ENCODE data around the gene USP35.

USP35 gene

DNA sequence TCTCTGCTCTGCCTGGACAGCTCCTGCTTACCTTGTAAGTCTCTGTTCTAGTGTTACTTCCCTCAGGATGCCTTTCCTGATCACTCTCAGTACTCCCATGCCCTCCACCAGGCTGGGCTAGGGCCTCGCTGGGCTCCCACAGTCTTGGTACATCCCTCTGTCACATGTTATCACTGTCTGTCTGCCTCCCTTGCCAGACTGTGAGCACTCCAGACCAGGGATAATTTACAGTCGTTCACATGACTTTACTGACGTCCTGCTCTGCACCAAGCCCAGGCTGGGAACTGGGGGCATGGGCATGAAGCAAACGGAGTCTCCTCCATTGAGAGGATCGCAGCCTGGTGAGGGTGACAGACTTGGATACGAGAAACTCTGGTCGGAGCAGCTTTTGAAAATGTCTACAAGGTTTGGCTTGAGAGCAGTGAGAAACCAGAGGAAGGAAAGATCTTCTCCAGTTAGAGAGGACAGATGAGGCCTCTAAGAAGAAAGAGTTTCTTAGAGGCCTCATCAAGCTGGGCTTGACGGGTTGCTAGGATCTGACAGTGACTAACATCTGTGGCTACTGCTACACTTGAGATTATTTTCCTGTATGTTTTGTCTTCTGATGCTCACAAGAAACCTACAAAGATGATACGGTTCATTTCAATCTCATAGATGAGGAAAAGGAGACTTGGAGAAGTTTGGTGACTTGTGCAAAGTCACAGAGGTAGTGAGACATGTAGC is 12.5 kb downstream of the USP35 start:
- H3K9ac ChIP-seq (ENCODE audit: low read depth, low read length, poor library complexity) = peak overlapping the region; percentile 32
- H4K91ac ChIP-seq (ENCODE audit: low read depth, low read length, poor library complexity) = no peak overlapping the region
- no peak overlapping the region for H3K18ac ChIP-seq (ENCODE audit: low read length)
- no peak overlapping the region for H2AFZ ChIP-seq (ENCODE audit: low read length)
- DNase-seq (ENCODE audit: low spot score) = no peak
- H2AK5ac ChIP-seq (ENCODE audit: low read depth, low read length) = no peak overlapping the region
- no CpG with 5 or more reads among the region's 9 CpGs for WGBS, 2 donors (ENCODE audit: extremely low coverage in 2 of 2, insufficient read length in 2 of 2, insufficient replicate concordance in 1 of 2)
- no peaks in the 10 kb centered on the region for H3K9me3 ChIP-seq (replicated peaks in 1 of 2; ENCODE audit: control insufficient read depth in 2 of 2, insufficient read depth in 1 of 2, low read depth in 1 of 2, low read length in 2 of 2)
- H2BK5ac ChIP-seq (ENCODE audit: low read length) = no peak overlapping the region
- H3K4me2 ChIP-seq (ENCODE audit: insufficient read depth, low read length, poor library complexity, severe bottlenecking) = no peak overlapping the region
- H3K79me1 ChIP-seq (ENCODE audit: low read depth, low read length) = peaks cover under 1% of the 10 kb centered on the region
- H2BK15ac ChIP-seq (ENCODE audit: low read length) = no peak overlapping the region
- H3K27me3 ChIP-seq (ENCODE audit: control insufficient read depth in 3 of 3, insufficient read depth in 3 of 3, low read depth in 1 of 3, low read length in 3 of 3) = no peaks in the 10 kb centered on the region
- H2BK12ac ChIP-seq (ENCODE audit: low read length) = no peak overlapping the region
- no peak overlapping the region for H3K4ac ChIP-seq (ENCODE audit: low read length)
- no peak overlapping the region for H3K4me3 ChIP-seq (ENCODE audit: low read length in 2 of 2)
- no peak overlapping the region for H4K8ac ChIP-seq (ENCODE audit: low read depth, low read length)
- H3K27ac ChIP-seq (replicated peaks; ENCODE audit: low read length) = no peak overlapping the region
- no peaks in the 10 kb centered on the region for H3K4me1 ChIP-seq (ENCODE audit: control insufficient read depth in 2 of 2, insufficient read depth in 1 of 2, low read depth in 1 of 2, low read length in 2 of 2)
- H3K23ac ChIP-seq (ENCODE audit: low read depth, low read length, poor library complexity) = no peak overlapping the region
- H2BK120ac ChIP-seq (ENCODE audit: low read depth, low read length) = no peak overlapping the region
- H3K14ac ChIP-seq (ENCODE audit: low read length) = no peak overlapping the region
- peaks cover 0 to 23% of the 10 kb centered on the region in 2 donors for H3K36me3 ChIP-seq (replicated peaks in 1 of 2; ENCODE audit: control insufficient read depth in 2 of 2, insufficient read depth in 2 of 2, low read length in 2 of 2)

DNA sequence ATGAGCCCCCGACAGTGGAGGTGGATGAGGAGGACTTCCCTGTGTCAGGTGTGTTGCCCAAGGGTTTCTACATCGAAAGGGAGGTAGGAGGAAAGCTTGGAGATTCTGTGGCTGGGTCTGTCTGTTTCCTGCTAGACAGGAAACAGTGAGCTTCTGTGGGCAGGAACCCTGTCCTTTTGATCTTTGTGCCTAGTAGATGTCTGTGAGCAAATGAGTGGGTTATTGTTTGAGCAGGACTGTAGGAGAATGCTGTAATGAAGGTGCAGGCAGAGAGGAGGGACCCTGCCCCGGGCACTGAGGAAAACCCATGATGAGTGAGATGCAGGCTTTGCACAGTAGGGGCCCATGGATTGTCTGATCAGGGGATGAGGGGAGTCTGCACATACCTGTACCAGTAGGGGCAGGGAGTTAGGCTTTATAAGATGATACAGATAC is 14.0 kb downstream of the USP35 start:
- Histone ChIP-seq H3K4ac (ENCODE audit: low read length) (no peak overlapping the region), H3K4me2 (ENCODE audit: insufficient read depth, low read length, poor library complexity, severe bottlenecking) (no peak overlapping the region), H3K9ac (ENCODE audit: low read depth, low read length, poor library complexity) (no peak overlapping the region), H3K27me3 (ENCODE audit: control insufficient read depth in 3 of 3, insufficient read depth in 3 of 3, low read depth in 1 of 3, low read length in 3 of 3) (no peaks in the 10 kb centered on the region), H2BK120ac (ENCODE audit: low read depth, low read length) (no peak overlapping the region), H2BK15ac (ENCODE audit: low read length) (no peak overlapping the region), H3K23ac (ENCODE audit: low read depth, low read length, poor library complexity) (no peak overlapping the region), H2BK5ac (ENCODE audit: low read length) (no peak overlapping the region), H3K9me3 (replicated peaks in 1 of 2; ENCODE audit: control insufficient read depth in 2 of 2, insufficient read depth in 1 of 2, low read depth in 1 of 2, low read length in 2 of 2) (no peaks in the 10 kb centered on the region), H3K18ac (ENCODE audit: low read length) (no peak overlapping the region), H3K27ac (replicated peaks; ENCODE audit: low read length) (no peak overlapping the region), H2BK12ac (ENCODE audit: low read length) (no peak overlapping the region), H2AFZ (ENCODE audit: low read length) (no peak overlapping the region), H3K79me1 (ENCODE audit: low read depth, low read length) (no peaks in the 10 kb centered on the region), H3K36me3 (replicated peaks in 1 of 2; ENCODE audit: control insufficient read depth in 2 of 2, insufficient read depth in 2 of 2, low read length in 2 of 2) (peaks cover 0 to 29% of the 10 kb centered on the region in 2 donors), H3K14ac (ENCODE audit: low read length) (no peak overlapping the region), H4K91ac (ENCODE audit: low read depth, low read length, poor library complexity) (no peak overlapping the region), H3K4me1 (ENCODE audit: control insufficient read depth in 2 of 2, insufficient read depth in 1 of 2, low read depth in 1 of 2, low read length in 2 of 2) (no peaks in the 10 kb centered on the region), H3K4me3 (ENCODE audit: low read length in 2 of 2) (no peak overlapping the region), H2AK5ac (ENCODE audit: low read depth, low read length) (no peak overlapping the region), H4K8ac (ENCODE audit: low read depth, low read length) (no peak overlapping the region)
- no peak for DNase-seq (ENCODE audit: low spot score)
- no CpG with 5 or more reads among the region's 3 CpGs for WGBS, 2 donors (ENCODE audit: extremely low coverage in 2 of 2, insufficient read length in 2 of 2, insufficient replicate concordance in 1 of 2)

DNA sequence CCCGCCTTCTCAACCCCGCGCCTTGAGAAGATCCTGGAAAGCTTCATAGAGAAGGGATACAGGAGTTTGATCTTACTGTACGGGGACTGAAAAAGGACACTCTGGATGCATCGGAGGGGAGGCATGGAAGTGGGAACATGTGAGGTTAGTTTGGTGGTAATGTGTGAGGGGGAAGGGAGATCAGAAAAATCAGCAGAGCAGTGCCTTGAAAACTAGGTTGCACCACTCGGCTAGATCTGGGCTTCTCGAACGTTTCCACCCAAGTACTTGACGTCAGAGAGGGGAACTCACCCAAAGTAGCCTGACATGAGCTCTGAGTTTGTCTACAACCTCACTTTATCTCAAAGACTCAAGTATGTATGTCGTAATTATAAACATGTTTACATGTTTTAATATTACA is 14.5 kb downstream of the USP35 start:
- Histone ChIP-seq H3K36me3 (replicated peaks in 1 of 2; ENCODE audit: control insufficient read depth in 2 of 2, insufficient read depth in 2 of 2, low read length in 2 of 2) (peaks cover 0 to 33% of the 10 kb centered on the region in 2 donors), H3K18ac (ENCODE audit: low read length) (no peak overlapping the region), H3K27me3 (ENCODE audit: control insufficient read depth in 3 of 3, insufficient read depth in 3 of 3, low read depth in 1 of 3, low read length in 3 of 3) (no peaks in the 10 kb centered on the region), H4K8ac (ENCODE audit: low read depth, low read length) (no peak overlapping the region), H3K27ac (replicated peaks; ENCODE audit: low read length) (no peak overlapping the region), H3K4me3 (ENCODE audit: low read length in 2 of 2) (no peak overlapping the region), H3K4me1 (ENCODE audit: control insufficient read depth in 2 of 2, insufficient read depth in 1 of 2, low read depth in 1 of 2, low read length in 2 of 2) (no peaks in the 10 kb centered on the region), H3K4ac (ENCODE audit: low read length) (no peak overlapping the region), H2BK15ac (ENCODE audit: low read length) (no peak overlapping the region), H3K9ac (ENCODE audit: low read depth, low read length, poor library complexity) (no peak overlapping the region), H3K4me2 (ENCODE audit: insufficient read depth, low read length, poor library complexity, severe bottlenecking) (no peak overlapping the region), H3K23ac (ENCODE audit: low read depth, low read length, poor library complexity) (no peak overlapping the region), H4K91ac (ENCODE audit: low read depth, low read length, poor library complexity) (no peak overlapping the region), H2AK5ac (ENCODE audit: low read depth, low read length) (no peak overlapping the region), H3K9me3 (replicated peaks in 1 of 2; ENCODE audit: control insufficient read depth in 2 of 2, insufficient read depth in 1 of 2, low read depth in 1 of 2, low read length in 2 of 2) (no peaks in the 10 kb centered on the region), H2AFZ (ENCODE audit: low read length) (no peak overlapping the region), H2BK5ac (ENCODE audit: low read length) (no peak overlapping the region), H3K14ac (ENCODE audit: low read length) (no peak overlapping the region), H3K79me1 (ENCODE audit: low read depth, low read length) (no peaks in the 10 kb centered on the region), H2BK120ac (ENCODE audit: low read depth, low read length) (no peak overlapping the region), H2BK12ac (ENCODE audit: low read length) (no peak overlapping the region)
- no CpG with 5 or more reads among the region's 10 CpGs for WGBS, 2 donors (ENCODE audit: extremely low coverage in 2 of 2, insufficient read length in 2 of 2, insufficient replicate concordance in 1 of 2)
- DNase-seq (ENCODE audit: low spot score) = no peak

DNA sequence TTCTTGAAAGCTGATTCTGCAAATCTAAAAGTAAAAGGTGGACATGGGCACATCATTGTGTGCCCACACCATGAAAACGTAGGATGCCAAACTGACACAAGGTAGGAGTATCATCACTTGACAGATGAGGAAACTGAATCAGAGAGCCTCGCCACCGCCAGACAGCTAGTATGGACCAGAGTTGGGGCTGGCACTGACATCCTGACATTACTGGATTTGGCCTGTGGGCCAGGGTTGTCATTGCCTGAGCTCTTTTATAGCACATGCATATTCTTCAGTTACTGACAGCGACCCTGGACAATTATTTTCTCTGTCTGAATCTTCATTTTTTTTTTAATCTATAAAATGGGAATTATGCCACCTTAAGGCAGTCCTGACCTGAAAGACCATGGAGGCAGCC is 16.5 kb downstream of the USP35 start:
- no peak overlapping the region for H2BK15ac ChIP-seq (ENCODE audit: low read length)
- H4K8ac ChIP-seq (ENCODE audit: low read depth, low read length) = no peak overlapping the region
- no peak overlapping the region for H2BK5ac ChIP-seq (ENCODE audit: low read length)
- H2AK5ac ChIP-seq (ENCODE audit: low read depth, low read length) = no peak overlapping the region
- DNase-seq (ENCODE audit: low spot score) = no peak
- H4K91ac ChIP-seq (ENCODE audit: low read depth, low read length, poor library complexity) = no peak overlapping the region
- H3K36me3 ChIP-seq (replicated peaks in 1 of 2; ENCODE audit: control insufficient read depth in 2 of 2, insufficient read depth in 2 of 2, low read length in 2 of 2) = peaks cover 7 to 36% of the 10 kb centered on the region in 2 donors
- no peak overlapping the region for H3K18ac ChIP-seq (ENCODE audit: low read length)
- no peak overlapping the region for H3K4me3 ChIP-seq (ENCODE audit: low read length in 2 of 2)
- no peak overlapping the region for H2AFZ ChIP-seq (ENCODE audit: low read length)
- no peak overlapping the region for H3K23ac ChIP-seq (ENCODE audit: low read depth, low read length, poor library complexity)
- no peaks in the 10 kb centered on the region for H3K9me3 ChIP-seq (replicated peaks in 1 of 2; ENCODE audit: control insufficient read depth in 2 of 2, insufficient read depth in 1 of 2, low read depth in 1 of 2, low read length in 2 of 2)
- no peaks in the 10 kb centered on the region for H3K79me1 ChIP-seq (ENCODE audit: low read depth, low read length)
- no peak overlapping the region for H3K14ac ChIP-seq (ENCODE audit: low read length)
- H3K9ac ChIP-seq (ENCODE audit: low read depth, low read length, poor library complexity) = no peak overlapping the region
- H3K27me3 ChIP-seq (ENCODE audit: control insufficient read depth in 3 of 3, insufficient read depth in 3 of 3, low read depth in 1 of 3, low read length in 3 of 3) = no peaks in the 10 kb centered on the region
- no peak overlapping the region for H3K27ac ChIP-seq (replicated peaks; ENCODE audit: low read length)
- no peaks in the 10 kb centered on the region for H3K4me1 ChIP-seq (ENCODE audit: control insufficient read depth in 2 of 2, insufficient read depth in 1 of 2, low read depth in 1 of 2, low read length in 2 of 2)
- WGBS, 2 donors (ENCODE audit: extremely low coverage in 2 of 2, insufficient read length in 2 of 2, insufficient replicate concordance in 1 of 2) = no CpG with 5 or more reads among the region's 4 CpGs
- H3K4ac ChIP-seq (ENCODE audit: low read length) = no peak overlapping the region
- no peak overlapping the region for H2BK120ac ChIP-seq (ENCODE audit: low read depth, low read length)
- H3K4me2 ChIP-seq (ENCODE audit: insufficient read depth, low read length, poor library complexity, severe bottlenecking) = no peak overlapping the region
- no peak overlapping the region for H2BK12ac ChIP-seq (ENCODE audit: low read length)
